GM19395 (cell line): ENCODE measurements around the gene MINK1.
"Not testable (repeated sequence)": the region's sequence is repeated elsewhere in the genome, so short reads cannot be mapped to it uniquely, and the experiment has no call there.

Experiments used
- ATAC-seq: cut with Tn5 transposase; IDR thresholded peaks from one replicate; pipeline ENCODE4 v1.9.1; 2021; ENCODE audit warnings: mild to moderate bottlenecking, moderate library complexity; ENCODE audit not compliant: unreplicated experiment

MINK1 gene

GRCh38 chr17:4897198-4897687, 64.1 kb downstream of the MINK1 start:
- ATAC-seq: no peak

- no peak for ATAC-seq
Measured at GRCh38 chr17:4897785-4898184, 64.6 kb downstream of the MINK1 start.

DNA sequence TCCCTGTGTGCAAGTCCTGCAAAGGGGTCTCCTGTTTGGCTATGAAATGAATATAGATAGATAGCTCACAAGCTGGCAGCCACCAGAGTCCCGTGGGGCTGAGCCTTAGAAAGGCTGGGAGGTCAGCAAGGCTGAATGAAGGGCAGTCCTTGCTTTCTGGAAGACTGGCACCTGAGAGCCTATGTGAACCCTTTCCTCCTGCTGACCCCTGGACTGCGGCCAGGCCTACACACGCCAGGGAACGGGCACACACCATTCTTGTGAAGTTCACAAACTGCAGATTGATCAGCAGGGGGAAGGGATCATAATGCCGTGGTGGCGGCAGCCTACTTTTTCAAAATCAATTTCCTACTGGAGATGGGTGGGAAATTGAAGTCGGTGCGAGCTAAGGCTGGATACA, 65.2 kb downstream of the MINK1 start:
- ATAC-seq: no peak

DNA sequence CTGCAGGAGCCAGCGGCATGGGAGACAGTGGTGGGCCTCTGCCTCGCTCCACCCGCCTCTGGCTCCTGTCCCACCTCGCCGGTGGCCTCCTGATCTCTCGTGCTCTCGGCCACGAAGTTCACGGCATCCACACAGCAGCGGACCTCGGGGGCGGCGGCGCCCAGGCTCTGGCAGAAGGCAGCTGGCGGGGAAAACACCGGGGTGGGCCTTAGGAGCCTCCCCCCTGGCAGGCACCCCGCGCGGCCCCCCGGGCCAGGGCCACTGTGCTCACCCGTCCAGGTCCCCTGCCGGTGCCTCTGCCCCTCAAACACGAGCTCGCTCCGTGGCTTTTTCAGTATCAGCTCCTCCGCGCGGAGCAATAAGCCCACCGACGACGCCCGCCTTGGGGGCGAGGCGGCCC, 65.8 kb downstream of the MINK1 start:
- no peak for ATAC-seq

DNA sequence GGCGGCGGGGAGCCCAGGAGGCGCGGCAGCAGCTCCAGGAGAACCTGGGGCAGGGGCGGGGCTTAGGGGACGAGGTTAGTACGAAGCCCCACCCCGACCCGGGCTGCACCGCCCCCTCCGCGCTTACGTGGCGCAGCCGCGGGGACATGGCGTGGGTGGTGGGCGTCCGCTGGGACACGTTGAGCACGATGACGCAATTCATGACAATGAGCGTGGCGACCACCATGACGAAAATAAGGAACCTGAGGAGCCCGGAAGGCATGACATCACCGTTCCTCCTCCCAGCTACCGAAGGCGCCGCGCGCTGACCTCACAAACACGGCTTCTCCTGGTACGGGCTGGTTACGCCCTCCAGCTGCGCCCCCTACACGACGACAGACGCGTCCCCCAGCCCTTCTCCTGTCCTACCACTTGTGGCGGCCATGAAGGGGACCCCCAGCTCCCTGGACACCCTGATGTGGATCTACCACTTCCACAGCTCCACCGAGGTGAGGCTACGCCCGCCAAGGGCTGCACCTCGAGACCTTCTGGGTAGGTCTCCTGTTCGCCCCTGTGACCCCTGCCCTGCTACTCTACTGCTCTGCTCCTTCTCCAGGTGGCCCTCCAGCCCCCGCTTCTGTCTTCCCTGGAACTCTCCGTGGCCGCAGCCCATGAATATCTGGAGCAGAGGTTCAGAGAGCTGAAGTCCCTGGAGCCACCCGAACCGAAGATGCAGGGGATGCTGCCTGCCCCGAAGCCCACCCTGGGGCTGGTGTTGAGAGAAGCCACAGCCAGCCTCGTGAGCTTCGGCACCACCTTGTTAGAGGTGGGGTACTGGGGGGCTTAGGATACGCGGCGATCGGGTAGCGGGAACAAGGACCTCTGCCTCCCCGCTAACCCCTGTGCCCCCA, 66.4 kb downstream of the MINK1 start, which contains the start of gene C17orf107:
Gene C17orf107 (plus strand): TSS at position 196 of the 890 bp plus-strand sequence. CDS start 227 bp downstream, at position 423.
- no peak for ATAC-seq

- ATAC-seq: no peak
Measured at GRCh38 chr17:4900231-4901107, 67.3 kb downstream of the MINK1 start.

DNA sequence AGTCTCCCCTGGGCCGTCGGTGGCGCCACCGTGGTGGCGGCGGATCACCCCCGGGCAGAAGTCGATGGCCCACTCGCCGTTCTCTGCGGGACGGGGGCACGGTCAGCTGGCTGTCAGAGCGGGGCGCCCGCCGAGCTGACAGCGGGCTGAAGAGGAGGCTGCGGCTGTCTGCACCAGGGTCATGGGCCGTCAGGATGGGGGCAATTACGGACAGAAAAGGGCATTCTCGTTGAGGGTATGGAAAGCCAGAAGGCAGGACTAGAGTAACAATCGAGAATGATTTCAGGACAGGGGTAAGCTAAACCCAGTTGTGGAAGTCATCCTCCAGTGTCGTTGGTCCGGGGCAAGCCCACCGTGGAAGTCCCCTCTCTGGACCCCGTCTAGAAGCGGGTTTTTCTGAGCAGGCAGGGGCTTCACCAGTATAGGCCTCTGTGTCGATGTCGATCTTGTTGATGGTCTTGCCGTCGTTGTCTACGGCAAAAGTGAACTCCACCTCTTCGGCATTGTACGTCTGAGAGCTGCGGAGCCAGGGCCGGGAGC, 68.0 kb downstream of the MINK1 start:
- no peak for ATAC-seq

DNA sequence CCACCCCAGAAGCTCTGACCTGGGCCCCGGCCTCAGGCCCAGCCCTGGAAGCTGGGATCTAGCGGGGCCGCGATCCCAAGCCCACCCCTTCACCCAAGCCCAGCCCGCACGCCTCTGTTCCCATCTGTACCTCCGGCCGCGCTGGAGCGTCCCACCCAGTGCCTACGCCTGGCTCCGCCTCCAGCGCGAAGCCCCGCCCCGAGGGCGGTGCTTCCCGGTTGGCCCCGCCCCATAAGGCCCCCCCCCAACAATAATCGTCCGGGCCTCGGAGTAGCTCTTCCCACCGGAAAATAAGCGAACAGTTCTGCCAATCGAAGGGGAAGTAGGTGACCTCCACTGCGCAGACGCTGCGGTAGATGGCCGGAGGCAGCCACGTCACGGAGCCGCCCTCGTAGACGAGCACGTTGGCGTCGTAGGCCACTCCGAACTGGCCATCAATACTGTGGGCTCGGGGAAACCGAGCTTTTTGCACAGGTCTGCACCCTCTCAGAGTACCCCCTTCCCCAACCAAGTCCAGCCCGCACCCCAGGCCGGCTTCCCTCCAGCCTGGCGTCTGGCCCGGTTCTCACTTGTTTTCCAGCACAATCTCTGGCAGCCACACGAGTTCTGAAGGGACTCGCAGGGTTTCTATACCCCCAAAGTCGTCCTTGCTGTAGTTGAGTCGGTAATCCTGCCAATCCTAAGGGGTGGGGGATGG, 68.7 kb downstream of the MINK1 start:
- no peak for ATAC-seq

DNA sequence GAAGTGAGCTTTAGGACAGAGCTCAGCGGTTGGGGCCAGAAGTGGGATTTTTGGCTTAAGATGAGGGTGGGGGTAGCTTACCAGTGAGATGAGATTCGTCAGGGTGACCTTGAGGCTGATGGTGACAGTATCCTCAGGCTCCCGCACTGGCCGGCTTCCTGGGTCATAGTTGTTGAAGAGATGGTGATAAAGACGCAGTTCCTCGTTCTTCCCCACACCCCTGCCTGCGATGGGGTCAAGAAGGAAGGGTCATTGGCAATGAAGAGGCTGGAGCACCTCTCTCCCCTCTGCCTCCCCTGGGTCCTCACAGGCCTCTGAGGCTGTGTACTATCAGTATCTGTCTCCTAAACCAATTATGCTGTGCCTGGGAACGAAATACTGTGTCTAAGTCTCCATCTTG, 69.4 kb downstream of the MINK1 start:
- no peak for ATAC-seq

GRCh38 chr17:4903051-4903818, 70.1 kb downstream of the MINK1 start, which contains the start of gene CHRNE:
Gene CHRNE (minus strand): TSS chr17:4903098. CDS start chr17:4903063, 35 bp downstream.
- ATAC-seq: no peak

DNA sequence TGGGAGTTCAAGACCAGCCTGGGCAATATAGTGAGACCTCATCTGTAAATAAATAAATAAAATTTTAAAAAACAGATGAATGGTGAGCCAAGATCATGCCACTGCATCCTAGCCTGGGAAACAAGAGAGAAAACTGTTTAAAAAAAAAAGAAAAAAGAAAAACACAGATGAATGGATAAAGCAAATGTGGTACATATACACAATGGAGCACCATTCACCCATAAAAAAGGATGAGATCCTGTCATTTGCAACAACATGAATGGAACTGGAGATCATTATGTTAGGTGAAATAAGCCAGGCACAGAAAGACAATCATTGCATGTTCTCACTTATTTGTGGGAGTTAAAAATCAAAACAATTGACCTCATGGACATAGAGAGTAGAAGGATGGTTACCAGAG, 73.5 kb downstream of the MINK1 start:
- ATAC-seq: not testable (repeated sequence)

DNA sequence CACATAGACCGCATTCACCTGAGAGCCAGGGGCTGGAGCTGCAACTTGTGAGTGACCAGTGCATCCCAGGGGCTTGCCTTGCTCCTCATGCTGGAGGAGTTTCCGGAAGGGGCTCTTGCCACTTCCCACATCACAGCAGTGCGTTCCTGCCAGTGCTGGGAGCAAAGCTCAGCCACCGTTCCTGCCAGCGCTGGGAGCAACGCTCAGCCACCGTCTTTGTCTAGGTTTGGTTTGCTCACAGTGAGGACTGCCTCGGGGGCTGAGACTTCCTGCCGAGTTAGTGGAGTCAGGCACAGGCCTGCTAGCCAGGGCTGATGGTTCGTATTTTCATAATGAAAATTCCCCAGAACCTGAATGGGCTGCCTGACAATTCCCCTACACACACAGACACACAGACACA, 75.2 kb downstream of the MINK1 start:
- no peak for ATAC-seq

- ATAC-seq: no peak
Measured at GRCh38 chr17:4908711-4909496, 75.8 kb downstream of the MINK1 start.

GRCh38 chr17:4913994-4914393, 80.9 kb downstream of the MINK1 start:
- no peak for ATAC-seq

GRCh38 chr17:4914551-4914950, 81.4 kb downstream of the MINK1 start:
- ATAC-seq: not testable (repeated sequence)

- ATAC-seq: no peak
Measured at GRCh38 chr17:4919511-4920047, 86.4 kb downstream of the MINK1 start.

DNA sequence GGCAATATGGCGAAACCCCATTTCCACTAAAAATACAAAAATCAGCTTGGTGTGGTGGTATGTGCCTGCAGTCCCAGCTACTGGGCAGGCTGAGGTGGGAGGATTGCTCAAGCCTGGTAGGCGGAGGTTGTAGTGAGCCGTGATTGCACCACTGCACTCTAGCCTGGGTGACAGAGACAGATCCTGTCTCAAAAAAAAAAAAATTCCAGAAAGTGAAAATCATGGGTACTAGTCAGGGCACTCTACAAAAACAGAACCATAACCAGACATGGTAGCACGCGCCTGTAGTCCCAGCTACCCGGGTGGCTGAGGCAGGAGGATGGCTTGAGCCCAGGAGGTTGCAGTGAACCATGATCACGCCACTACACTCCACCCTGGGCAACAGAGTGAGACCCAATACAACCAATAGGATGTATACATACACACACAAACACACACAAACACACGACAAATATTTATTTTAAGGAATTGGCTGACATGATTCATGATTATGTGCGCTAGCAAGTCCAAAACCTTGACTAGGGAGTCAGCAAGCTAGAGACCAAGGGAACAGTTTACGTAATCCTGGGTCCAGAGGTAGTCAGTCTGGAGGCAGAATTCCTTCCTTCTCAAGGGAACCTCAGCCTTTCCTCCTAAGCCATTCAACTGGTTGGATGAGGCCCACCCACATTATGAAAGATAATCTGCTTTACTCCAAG, 87.4 kb downstream of the MINK1 start:
- ATAC-seq: no peak

DNA sequence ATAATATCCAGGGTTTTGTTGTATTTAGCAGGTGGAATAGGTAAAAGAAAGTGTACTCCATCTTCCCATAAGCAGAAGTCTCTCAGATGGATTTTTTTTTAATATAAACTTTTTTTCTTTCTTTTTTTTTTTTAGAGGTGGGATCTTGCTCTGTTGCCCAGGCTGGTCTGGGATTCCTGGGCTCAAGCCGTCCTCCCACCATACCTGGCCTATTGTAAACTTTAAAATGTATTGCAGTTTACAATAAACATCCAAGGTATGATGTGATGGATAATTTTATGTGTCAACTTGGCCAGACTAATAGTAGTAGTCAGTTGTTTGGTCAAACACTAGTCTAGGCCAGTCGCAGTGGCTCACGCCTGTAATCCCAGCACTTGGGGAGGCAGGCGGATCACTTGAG, 88.2 kb downstream of the MINK1 start:
- ATAC-seq: no peak
